GM13976 (cell line): ENCODE data around the gene TMEM171.

ENCODE experiments used
- DNase-seq: peaks from one replicate; pipeline ENCODE4 v3.0.0; 2012; ENCODE audit warnings: low spot score
- CTCF ChIP-seq: IDR thresholded peaks from 2 replicates; pipeline ENCODE4 v1.5.1; 2012; ENCODE audit warnings: borderline replicate concordance, mild to moderate bottlenecking; ENCODE audit not compliant: insufficient read depth; ENCODE audit errors: extremely low read depth, missing control alignments, control extremely low read depth
- in situ Hi-C: fragments of 300-500 bp; cut with MboI; formaldehyde crosslinking; loops from one replicate; pipeline ENCODE4 v1.12.0; 2022; ENCODE audit warnings: low sequenced_read_pairs, mixed read lengths, inconsistent platforms; ENCODE audit not compliant: unreplicated experiment

The TMEM171 gene

GRCh38 chr5:73118391-73118973, 1.9 kb upstream of the TMEM171 start:
- DNase-seq, result no peak
- in situ Hi-C loops, result no loop called here
- TF ChIP-seq CTCF, result no peak

GRCh38 chr5:73119451-73120157, 771 bp upstream of the TMEM171 start:
- TF ChIP-seq CTCF, result no peak
- in situ Hi-C loops, result no loop called here
- no peak for DNase-seq

- TF ChIP-seq CTCF, result no peak
- no peak for DNase-seq
- in situ Hi-C loops, result no loop called here
Observed at GRCh38 chr5:73121119-73121463, 716 bp downstream of the TMEM171 start.

GRCh38 chr5:73122875-73123810, 2.8 kb downstream of the TMEM171 start:
- no peak for TF ChIP-seq CTCF
- in situ Hi-C loops, result no loop called here
- DNase-seq, result no peak

GRCh38 chr5:73125289-73125688, 4.9 kb downstream of the TMEM171 start:
- no peak for TF ChIP-seq CTCF
- in situ Hi-C loops, result no loop called here
- DNase-seq, result no peak

- TF ChIP-seq CTCF, result no peak
- in situ Hi-C loops, result no loop called here
- no peak for DNase-seq
Observed at GRCh38 chr5:73126381-73126780, 6.0 kb downstream of the TMEM171 start.
